ENCODE measurements around the gene AKR1C2.
"Not testable (repeated sequence)": the region's sequence is repeated elsewhere in the genome, so short reads cannot be mapped to it uniquely, and the experiment has no call there.

DNA sequence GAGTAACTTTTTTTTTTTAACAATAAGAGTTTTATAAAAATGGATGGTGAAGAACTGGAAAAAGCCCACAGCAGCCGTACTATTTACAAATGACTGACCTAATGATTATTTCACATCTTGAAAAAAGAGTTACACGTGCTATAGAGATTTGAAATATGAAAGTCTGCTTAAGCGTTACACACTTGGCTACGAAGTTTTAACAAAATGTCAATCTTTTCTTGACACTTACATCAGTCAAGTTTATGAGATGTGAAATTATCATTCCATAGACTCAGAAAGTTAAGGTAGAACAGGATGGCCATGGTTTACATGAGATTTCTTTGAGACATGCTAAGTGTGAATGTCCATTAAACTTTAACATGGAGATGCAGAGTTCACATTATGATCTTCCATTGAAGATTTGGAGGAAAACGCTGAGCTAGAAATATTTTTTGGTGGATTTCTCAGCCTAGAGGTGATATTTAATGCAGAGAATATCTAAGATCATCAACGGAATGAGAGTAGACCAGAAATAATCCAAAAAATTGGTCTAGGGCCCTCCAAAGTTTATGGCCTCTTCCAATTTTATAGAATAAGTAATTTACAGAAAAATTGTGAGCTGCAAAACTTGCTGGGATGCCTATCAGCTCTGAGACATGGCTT, 15.5 kb downstream of the AKR1C2 start:
- TF ChIP-seq CTCF (IDR thresholded peaks at IDR 0.05); POLR2A (IDR thresholded peaks at IDR 0.05); EP300 (IDR thresholded peaks at IDR 0.05; ENCODE audit: low read depth); POLR2AphosphoS5 (IDR thresholded peaks at IDR 0.05): not testable (repeated sequence)

All from transverse colon (tissue), 4 donors.